Lung microvascular endothelial cell (primary cell): ENCODE measurements around the gene CYLD. TPM values are rescaled to one million over a fixed set of nuclear protein-coding genes. Genes with fewer than 3 reads are reported as not detected.
A peak's percentile ranks its signal among the peaks of the same experiment; 100 is the strongest.

Source experiments
- DNase-seq, 2 donors: peaks; one replicate each; pipeline versions ENCODE4 v3.0.0 to v3.0.0-alpha.2; 2010; ENCODE audit warnings: low read depth in 2 of 2
- total RNA-seq: library from RNA; depleted of rRNA; stranded (reverse); fragments of >200 nt; gene quantifications from 2 replicates; pipeline ENCODE4 v1.2.1, GENCODE V29; 2014

CYLD gene
- total RNA-seq, 1 donor from 2014 or later: 32.1 TPM

- no peak for DNase-seq
These were observed 73.5 kb downstream of the CYLD start for GRCh38 chr16:50815382-50815781.

GRCh38 chr16:50816901-50817555 is 75.1 kb downstream of the CYLD start:
- DNase-seq: no peak

DNA sequence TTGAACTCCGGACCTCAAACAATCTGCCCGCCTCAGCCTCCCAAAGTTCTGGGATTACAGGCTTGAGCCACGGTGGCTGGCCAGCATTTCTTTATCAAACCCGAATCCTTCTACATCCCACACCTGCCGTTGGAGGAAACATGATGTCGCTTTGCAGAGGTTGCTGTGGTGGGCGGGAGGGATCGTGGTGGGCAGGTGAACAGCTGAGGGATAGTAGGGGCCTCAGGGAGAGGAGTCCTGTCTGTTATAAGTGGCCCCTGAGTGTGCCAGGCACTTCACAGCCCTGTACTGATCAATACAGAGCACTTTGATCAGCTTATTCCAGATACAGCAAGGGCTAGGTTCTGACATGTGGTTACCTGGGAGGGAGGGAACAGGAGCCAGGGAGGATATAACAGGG is 76.5 kb downstream of the CYLD start:
- no peak for DNase-seq

DNA sequence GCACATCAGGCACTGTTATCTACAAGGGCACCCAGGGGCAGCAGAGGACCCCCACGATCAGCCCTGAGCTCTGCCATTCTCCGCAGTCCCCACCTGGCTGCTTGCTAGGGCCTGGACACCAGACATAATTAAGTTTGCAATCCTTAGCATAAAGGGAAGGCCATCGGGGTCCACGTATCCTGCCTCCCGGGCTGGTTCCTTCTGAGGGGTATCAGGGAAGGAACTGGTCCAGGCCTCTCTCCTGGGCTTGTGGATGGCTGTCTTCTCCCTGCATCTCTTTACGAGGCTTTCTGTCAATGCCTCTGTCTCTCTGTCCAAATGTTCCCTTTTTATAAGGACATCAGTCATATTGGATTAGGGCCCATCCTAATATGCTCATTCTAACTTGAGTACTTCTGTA is 77.8 kb downstream of the CYLD start:
- no peak for DNase-seq

- DNase-seq: no peak
These were observed 78.3 kb downstream of the CYLD start for GRCh38 chr16:50820225-50820624.

DNA sequence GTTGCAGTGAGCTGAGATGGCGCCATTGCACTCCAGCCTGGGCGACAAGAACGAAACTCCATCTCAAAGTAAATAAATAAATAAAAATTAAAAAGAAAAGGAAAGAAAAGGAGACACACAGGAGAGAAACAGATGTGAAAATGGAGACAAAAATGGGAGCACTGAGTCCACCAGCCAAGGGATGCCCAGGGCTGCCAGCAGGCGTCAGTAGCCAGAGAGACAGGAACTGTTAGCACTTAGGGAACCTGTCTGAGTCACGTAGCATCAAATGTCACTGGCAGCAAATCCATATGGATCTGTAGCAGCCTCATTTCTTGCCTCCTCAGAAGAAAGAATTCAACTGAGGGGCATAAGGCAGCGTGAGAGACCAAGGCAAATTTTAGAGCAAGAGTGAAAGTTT is 79.7 kb downstream of the CYLD start:
- DNase-seq: peak in 1 of 2 donors; percentile 7

DNA sequence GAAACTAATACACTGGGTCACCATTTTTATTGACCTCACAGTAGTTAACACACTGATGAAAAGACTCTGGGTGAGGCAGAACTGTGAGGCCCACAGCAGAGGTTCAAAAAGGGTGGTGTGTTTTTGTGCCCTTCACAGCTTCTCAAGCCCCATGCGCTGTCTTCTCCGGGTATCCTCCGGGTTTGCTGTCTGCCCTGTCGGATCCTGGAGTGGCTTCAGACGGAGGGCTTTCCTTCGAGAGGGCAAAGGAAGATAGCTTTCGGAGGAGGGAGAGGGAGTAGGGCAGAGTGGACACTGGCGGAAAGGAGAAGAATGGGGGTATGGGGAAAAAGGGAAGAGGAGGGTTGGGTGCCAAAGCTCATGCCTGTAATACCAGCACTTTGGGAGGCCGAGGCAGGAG is 80.8 kb downstream of the CYLD start:
- DNase-seq: no peak

DNA sequence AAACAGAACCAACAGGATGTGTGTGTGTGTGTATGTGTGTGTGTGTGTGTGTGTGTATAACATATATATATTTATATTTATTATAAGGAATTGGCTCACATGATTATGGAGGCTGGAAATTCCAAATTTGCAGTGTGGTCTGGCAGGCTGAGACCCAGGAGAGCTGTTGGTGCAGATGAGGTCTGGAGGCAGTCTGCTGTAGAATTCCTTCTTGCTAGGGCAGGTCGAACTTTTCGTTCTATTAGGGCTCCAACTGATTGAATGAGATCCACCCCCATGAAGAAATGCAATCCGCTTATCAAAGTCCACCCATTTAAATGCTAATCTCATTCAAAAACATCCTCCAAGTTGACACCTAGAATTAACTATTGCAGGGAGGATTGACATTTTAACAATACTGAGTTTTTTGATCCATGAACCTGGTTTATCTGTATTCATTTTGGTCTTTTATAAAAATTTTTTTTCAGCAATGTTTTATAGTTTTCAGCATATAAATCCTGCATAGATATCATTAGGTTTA is 85.0 kb downstream of the CYLD start:
- no peak for DNase-seq

GRCh38 chr16:50828164-50828702 is 86.3 kb downstream of the CYLD start:
- DNase-seq: no peak

DNA sequence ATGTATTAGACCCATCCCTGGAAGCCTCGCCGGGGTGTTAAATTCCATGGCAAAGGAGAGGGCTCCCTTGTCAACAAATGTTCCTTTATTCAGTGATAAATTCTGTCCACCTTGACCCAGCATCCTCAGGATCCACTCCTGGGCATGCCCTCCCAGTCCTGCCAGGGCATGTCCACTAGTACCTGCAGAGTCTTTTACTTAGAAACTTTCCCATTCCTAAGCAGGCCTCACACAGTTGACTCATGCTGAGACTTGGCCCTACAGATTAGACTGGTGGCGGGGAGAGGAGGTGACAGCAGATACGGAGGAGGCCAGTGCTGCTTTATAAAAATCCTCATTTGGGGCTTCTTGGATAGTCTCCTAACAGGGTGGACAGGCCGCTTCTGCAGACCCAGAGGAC is 88.8 kb downstream of the CYLD start:
- no peak for DNase-seq

DNA sequence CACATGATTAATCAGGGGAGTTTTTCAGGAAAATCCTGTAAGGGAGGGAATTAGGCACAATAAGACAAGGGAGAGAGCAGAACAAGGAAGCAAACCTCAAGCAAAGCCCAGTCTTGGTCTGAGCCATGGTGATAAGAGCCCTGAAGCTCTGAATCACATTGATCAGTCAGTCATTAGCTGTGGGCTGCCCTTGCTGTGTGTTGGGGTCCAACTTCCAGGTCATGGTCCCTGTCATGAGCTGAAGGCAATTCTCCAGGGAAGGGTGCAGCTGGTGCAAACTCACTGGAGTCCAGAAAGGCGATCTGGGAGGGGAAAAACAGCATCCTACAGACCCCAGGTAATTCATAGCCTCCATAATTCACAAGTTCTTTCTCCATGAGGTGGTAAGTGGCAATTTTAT is 89.9 kb downstream of the CYLD start:
- DNase-seq: no peak

DNA sequence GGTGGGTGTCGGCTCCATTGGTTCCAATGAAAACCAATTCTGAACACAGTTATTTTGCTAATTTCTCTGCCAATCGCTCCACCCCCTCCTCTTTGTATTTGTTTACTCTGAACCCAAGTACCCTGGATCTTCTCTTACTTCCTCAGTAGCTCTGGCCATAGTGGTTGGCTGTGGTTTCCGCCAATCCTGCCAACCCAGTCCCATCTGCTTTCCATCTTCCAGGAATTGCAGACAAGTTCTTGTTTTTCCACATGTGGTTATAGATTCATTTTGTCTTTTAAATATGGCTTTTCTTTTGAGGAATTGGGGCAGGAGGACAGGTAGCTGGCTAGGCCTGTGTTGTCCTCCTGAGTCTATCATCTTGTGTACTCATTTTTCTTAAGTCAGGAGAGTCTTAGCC is 92.0 kb downstream of the CYLD start:
- no peak for DNase-seq

DNA sequence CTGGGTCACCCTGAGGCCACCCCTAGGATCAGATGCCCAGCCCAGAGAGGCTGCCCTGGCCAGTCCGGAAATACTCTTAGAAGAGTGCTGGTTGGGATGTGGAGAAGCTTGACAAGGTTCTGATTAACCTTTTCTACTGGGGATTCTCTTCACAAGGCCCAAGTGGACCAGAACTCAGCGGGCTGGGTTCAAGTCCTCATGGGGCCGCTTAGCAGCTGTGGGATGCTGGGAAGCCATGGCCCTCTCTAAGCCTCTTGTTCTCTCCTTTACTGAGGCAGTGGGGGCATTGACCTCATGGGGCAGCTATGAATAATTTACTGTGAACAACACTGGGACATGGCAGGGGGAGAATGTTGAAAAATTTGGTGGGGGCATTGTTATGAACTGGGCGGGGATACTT is 92.8 kb downstream of the CYLD start:
- no peak for DNase-seq

- DNase-seq: no peak
These were observed 93.6 kb downstream of the CYLD start for GRCh38 chr16:50835358-50836060.

- DNase-seq: no peak
These were observed 94.3 kb downstream of the CYLD start for GRCh38 chr16:50836121-50836621.

DNA sequence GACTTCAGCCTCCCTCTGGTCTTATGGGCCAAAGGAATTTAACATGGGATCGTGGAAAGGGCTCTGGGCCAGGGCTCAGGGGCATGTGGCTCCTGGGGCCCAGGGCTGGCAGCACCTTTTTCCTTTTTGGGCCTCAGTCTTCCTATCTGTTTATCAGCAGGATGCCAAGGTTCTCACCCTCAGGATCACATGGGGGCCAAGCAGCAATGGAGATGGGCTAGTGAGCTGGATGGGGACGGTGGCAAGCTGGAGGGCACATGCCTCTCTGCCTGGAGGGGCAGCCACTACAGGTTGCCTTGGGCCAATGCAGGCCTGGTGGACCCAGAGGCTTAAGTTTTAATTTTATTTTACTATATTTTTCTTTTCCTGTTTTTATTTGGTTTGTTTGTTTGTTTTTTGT is 95.4 kb downstream of the CYLD start:
- no peak for DNase-seq

DNA sequence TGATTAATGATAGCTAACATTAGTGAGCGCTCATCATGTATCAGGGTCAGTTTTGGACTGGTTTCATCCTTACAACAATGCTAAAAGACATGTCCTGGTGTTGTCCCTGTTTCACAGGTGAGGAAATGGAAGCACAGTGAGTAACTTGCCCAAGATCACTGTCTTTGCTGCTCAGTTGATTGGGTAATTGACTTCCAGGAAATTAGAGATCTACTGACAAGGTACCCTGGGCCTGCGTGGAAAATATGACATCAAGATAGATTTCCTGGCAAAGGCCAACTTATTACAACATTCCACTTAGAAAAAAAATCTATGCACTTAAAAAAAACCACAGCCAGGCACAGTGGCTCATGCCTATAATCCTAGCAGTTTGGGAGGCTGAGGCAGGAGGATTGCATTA is 96.3 kb downstream of the CYLD start:
- DNase-seq: peak in 1 of 2 donors; percentile 2

DNA sequence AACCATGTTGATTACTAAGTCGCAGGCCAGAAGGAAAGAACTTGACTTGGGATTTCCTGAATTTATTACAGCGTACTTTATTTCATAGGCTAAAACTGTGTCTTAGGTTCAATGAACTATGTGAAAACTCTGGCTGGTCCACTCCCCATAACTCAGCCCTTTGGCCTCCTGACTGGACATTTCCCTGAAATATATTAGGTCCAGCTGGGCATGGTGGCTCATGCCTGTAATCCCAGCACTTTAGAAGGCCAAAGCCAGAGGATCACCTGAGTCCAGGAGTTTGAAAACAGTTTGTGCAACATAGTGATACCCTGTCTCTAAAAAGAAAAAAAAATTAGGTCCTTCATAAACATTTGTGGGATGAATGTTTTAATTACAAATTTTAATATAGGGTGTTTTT is 97.0 kb downstream of the CYLD start:
- DNase-seq: no peak

DNA sequence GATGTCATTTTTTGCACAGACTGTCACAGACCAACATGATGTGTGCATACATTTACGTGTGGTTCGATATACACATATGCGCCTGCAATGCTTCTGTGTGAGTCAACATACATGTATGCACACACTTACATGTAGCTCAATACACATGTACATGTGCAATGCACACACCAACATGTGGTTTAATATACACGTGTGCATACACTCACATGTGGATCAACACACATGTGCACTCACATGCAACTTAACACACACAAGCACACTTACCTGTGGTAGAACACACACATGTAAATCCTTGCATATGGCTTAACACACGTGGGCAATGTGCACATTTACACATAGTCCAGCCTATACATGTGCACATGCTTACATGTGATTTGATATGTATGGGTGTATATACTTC is 97.5 kb downstream of the CYLD start:
- DNase-seq: no peak

- no peak for DNase-seq
These were observed 98.2 kb downstream of the CYLD start for GRCh38 chr16:50839920-50840729.

- DNase-seq: no peak
These were observed 99.4 kb downstream of the CYLD start for GRCh38 chr16:50841081-50841886.
